Activated CD8-positive, alpha-beta memory T cell treated with anti-CD3 and anti-CD28 coated beads, Interleukin-2, amount 10 ng/mL, durations not matched to agents 7 days and 5 days (primary cell): ENCODE measurements around the gene FBL. TPM values are rescaled to one million over a fixed set of nuclear protein-coding genes. Genes with fewer than 3 reads are reported as not detected.
"Not testable (repeated sequence)": the region's sequence is repeated elsewhere in the genome, so short reads cannot be mapped to it uniquely, and the experiment has no call there.

Experiments
- ATAC-seq: fragments of 150-1000 bp; cut with Tn5 transposase; one replicate; pipeline ENCODE4 v1.10.0; 2021; ENCODE audit warnings: moderate library complexity
- CTCF ChIA-PET: fragments of 350-600 bp; sonication (Branson Sonifier 250); formaldehyde crosslinking; loops from one replicate; lab custom pipeline; 2021; ENCODE audit warnings: antibody characterized with exemption; lab: Charles Lee
- DNase-seq: peaks from one replicate; pipeline ENCODE4 v3.0.0-alpha.2; 2020
- H3K27ac Mint-ChIP-seq: one replicate; pipeline ENCODE4 v1.8.0; 2021; ENCODE audit warnings: mild to moderate bottlenecking, mixed read lengths
- H3K27me3 Mint-ChIP-seq: one replicate; pipeline ENCODE4 v1.8.0; 2021; ENCODE audit warnings: mixed read lengths
- H3K36me3 Mint-ChIP-seq: one replicate; pipeline ENCODE4 v1.8.0; 2021; ENCODE audit warnings: mild to moderate bottlenecking, mixed read lengths
- H3K4me1 Mint-ChIP-seq: one replicate; pipeline ENCODE4 v1.8.0; 2021; ENCODE audit warnings: mixed read lengths
- H3K4me3 Mint-ChIP-seq: one replicate; pipeline ENCODE4 v1.8.0; 2021; ENCODE audit warnings: mild to moderate bottlenecking, moderate library complexity, mixed read lengths
- H3K9me3 Mint-ChIP-seq: one replicate; pipeline ENCODE4 v1.8.0; 2022; ENCODE audit warnings: low read depth, mixed read lengths
- total RNA-seq, 2 experiments: library from RNA; stranded (reverse); gene quantifications; one replicate each; pipeline ENCODE4 v1.2.3, GENCODE V29; 2021

Gene FBL
- total RNA-seq, 2 experiments from 2014 or later, result 374 to 453 TPM

DNA sequence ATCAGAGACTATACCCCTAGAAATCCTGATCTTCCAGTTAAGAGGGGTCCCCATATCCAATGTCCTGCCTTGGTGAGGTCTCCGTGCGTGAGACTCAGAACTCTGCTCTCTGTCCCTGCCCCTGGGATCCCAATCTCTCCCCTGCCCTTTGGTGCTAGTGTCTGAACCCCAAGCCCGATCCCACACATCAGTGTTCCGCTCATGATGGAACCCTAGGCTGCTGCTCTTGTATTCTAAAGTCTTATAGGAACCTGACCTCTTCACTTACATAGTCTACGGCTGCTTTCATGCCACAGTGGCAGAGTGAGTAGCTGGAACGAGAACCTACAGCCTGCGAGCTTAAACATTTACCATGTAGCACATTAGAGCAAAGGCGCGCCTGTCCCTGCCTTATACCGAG, 36.5 kb upstream of the FBL start:
- H3K9me3 Mint-ChIP-seq, DNase-seq, H3K36me3 Mint-ChIP-seq, H3K4me1 Mint-ChIP-seq, H3K27me3 Mint-ChIP-seq, H3K27ac Mint-ChIP-seq, CTCF ChIA-PET, ATAC-seq, H3K4me3 Mint-ChIP-seq: not testable (repeated sequence)

GRCh38 chr19:39881495-39882110, 35.4 kb upstream of the FBL start:
- not testable (repeated sequence) for H3K27ac Mint-ChIP-seq, H3K27me3 Mint-ChIP-seq, H3K36me3 Mint-ChIP-seq, H3K4me3 Mint-ChIP-seq, H3K4me1 Mint-ChIP-seq, H3K9me3 Mint-ChIP-seq
- CTCF ChIA-PET, result interaction anchor here (1.4 kb wide), 1 partner anchor 89 kb away, joined by 8 read pairs; the partner anchor contains the start of gene PSMC4
- DNase-seq (peak; percentile 59), ATAC-seq (peak; percentile 92)

DNA sequence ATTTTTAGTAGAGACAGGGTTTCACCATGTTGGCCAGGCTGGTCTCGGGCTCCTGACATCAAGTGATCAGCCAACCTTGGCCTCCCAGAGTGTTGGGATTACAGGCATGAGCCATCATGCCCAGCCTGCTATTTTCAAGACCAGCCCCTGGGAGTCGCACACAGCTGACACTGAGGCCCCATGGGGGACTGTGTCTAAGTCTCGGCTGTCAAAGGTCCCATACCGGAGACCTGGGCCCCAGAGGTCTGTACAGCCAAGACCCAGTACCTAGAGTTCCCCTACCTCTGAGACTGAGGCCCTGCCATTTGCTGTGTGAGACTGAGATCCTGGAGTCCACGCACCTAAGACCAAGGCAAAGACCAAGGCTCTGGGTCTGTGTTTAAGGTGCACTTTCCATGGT, 34.1 kb upstream of the FBL start:
- H3K36me3 Mint-ChIP-seq, H3K27me3 Mint-ChIP-seq, H3K4me1 Mint-ChIP-seq, ATAC-seq, H3K4me3 Mint-ChIP-seq, H3K9me3 Mint-ChIP-seq, H3K27ac Mint-ChIP-seq, CTCF ChIA-PET, DNase-seq: not testable (repeated sequence)

- CTCF ChIA-PET, H3K27ac Mint-ChIP-seq, H3K4me1 Mint-ChIP-seq, DNase-seq, H3K9me3 Mint-ChIP-seq, H3K27me3 Mint-ChIP-seq, H3K4me3 Mint-ChIP-seq, ATAC-seq, H3K36me3 Mint-ChIP-seq: not testable (repeated sequence)
These were observed 33.6 kb upstream of the FBL start for GRCh38 chr19:39879796-39880195.

- DNase-seq, CTCF ChIA-PET, H3K9me3 Mint-ChIP-seq, H3K27me3 Mint-ChIP-seq, H3K27ac Mint-ChIP-seq, H3K36me3 Mint-ChIP-seq, H3K4me3 Mint-ChIP-seq, H3K4me1 Mint-ChIP-seq, ATAC-seq: not testable (repeated sequence)
These were observed 32.7 kb upstream of the FBL start for GRCh38 chr19:39878866-39879265.

DNA sequence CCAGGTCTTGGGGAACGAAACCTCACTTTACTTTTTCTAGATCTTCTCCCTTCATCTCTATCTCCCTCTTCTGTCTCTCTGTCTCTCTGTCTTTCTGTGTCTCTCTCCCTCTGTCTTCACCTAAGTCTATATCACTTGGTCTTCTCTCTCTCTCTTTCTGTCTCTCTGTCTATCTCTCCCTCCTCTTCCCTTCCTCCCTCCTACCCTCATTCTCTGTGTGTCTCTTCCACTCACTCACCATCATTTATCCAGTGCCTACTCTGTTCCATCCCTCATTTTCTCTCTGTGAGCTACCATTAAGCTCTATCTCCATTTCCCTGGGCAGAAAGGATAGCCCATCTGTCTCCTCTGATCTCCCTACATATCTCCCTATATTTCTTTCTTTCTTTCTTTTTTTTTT, 32.2 kb upstream of the FBL start:
- H3K9me3 Mint-ChIP-seq, result no peaks in the 10 kb centered on the region
- no peaks in the 10 kb centered on the region for H3K4me1 Mint-ChIP-seq
- no peaks in the 10 kb centered on the region for H3K27me3 Mint-ChIP-seq
- ATAC-seq (no peak), DNase-seq (no peak)
- no peak overlapping the region for H3K27ac Mint-ChIP-seq
- CTCF ChIA-PET, result no interaction called here
- no peak overlapping the region for H3K4me3 Mint-ChIP-seq
- H3K36me3 Mint-ChIP-seq, result no peaks in the 10 kb centered on the region

DNA sequence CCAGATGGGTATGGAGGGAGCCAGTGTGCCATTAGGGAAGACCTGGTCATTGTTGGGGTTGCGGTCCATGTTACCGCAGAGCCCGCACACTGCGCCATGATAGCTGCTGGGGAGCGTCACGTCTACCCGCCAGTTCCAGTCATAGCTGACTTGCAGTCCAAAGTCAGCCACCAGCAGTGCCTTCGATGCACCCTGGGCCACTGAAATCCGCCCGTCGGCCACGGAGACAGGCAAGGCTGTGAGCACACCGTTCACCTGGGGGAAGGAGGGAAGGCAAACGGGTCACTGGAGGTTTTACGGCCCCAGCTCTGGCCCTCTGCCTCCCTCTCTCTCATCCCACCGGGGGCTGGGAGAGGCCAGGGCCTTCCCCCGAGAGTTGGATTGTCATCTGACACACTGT, 31.8 kb upstream of the FBL start:
- CTCF ChIA-PET, H3K27me3 Mint-ChIP-seq, H3K36me3 Mint-ChIP-seq, H3K4me3 Mint-ChIP-seq, ATAC-seq, DNase-seq, H3K27ac Mint-ChIP-seq, H3K9me3 Mint-ChIP-seq, H3K4me1 Mint-ChIP-seq: not testable (repeated sequence)

DNA sequence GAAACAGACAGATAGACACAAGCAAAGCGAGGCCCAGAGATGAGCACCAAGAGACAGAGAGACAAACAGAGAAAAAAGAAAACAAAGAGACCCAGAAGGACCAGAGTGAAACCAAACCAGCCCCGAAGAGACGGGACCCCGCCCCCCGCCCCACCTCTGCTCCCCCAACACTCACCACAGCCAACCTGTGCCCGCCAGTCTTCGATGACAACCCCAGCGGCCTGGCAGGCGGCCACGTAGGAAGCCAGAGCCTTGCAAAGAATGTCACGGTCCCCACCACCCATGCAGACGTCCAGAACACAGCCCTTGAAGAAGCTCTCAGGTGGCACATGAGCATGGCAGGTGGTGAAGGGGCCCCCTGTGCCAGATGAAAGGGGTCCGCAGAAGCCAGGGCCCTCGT, 31.3 kb upstream of the FBL start:
- H3K4me3 Mint-ChIP-seq, H3K27me3 Mint-ChIP-seq, H3K4me1 Mint-ChIP-seq, ATAC-seq, H3K36me3 Mint-ChIP-seq, CTCF ChIA-PET, H3K9me3 Mint-ChIP-seq, H3K27ac Mint-ChIP-seq, DNase-seq: not testable (repeated sequence)

GRCh38 chr19:39876486-39876885, 30.3 kb upstream of the FBL start:
- H3K27me3 Mint-ChIP-seq, DNase-seq, ATAC-seq, H3K27ac Mint-ChIP-seq, H3K9me3 Mint-ChIP-seq, H3K4me1 Mint-ChIP-seq, H3K4me3 Mint-ChIP-seq, H3K36me3 Mint-ChIP-seq, CTCF ChIA-PET: not testable (repeated sequence)

DNA sequence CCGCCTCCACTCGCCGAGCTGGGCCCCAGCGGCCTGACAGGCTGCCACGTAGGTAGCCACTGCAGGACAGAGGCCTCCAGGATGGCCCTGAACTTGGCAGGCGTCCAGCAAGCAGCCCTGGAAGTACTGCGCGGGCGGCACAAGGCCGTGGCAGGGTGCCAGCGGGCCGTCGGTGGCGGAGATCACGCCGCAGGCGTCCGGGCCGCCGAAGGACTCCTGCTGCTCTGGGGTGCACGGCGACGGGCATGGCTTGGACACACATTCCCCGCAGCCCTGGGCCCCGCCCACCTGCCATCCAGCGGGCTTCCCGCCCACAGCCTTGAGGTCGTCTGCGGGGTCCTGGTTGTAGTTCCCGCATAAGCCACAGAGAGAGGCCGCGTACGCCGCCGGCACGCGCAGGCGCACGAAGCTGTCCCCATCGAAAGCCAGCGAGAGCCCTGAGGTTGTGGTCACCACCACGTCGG, 29.3 kb upstream of the FBL start:
- CTCF ChIA-PET, H3K36me3 Mint-ChIP-seq, H3K4me3 Mint-ChIP-seq: not testable (repeated sequence)

GRCh38 chr19:39874404-39874803, 28.2 kb upstream of the FBL start:
- Mint-ChIP-seq H3K9me3 (no peaks in the 10 kb centered on the region), H3K27me3 (no peaks in the 10 kb centered on the region), H3K36me3 (no peaks in the 10 kb centered on the region), H3K27ac (no peak overlapping the region), H3K4me3 (no peak overlapping the region), H3K4me1 (no peaks in the 10 kb centered on the region)
- ATAC-seq (no peak), DNase-seq (no peak)
- CTCF ChIA-PET, result interaction anchor here (0.7 kb wide), 1 partner anchor 79 kb away, joined by 3 read pairs; no protein-coding TSS in a partner anchor

More for the DNA sequence above, 29.3 kb upstream of the FBL start:
- H3K27ac Mint-ChIP-seq, DNase-seq, H3K9me3 Mint-ChIP-seq, H3K4me1 Mint-ChIP-seq, ATAC-seq, H3K27me3 Mint-ChIP-seq: not testable (repeated sequence)

GRCh38 chr19:39873385-39873784, 27.2 kb upstream of the FBL start:
- no peaks in the 10 kb centered on the region for H3K4me1 Mint-ChIP-seq
- H3K9me3 Mint-ChIP-seq, result no peaks in the 10 kb centered on the region
- no peak overlapping the region for H3K27ac Mint-ChIP-seq
- CTCF ChIA-PET, result no interaction called here
- DNase-seq (no peak), ATAC-seq (no peak)
- H3K27me3 Mint-ChIP-seq, result no peaks in the 10 kb centered on the region
- H3K4me3 Mint-ChIP-seq, result no peak overlapping the region
- no peaks in the 10 kb centered on the region for H3K36me3 Mint-ChIP-seq

GRCh38 chr19:39871886-39872866, 26.0 kb upstream of the FBL start:
- no peak overlapping the region for H3K4me3 Mint-ChIP-seq
- H3K27ac Mint-ChIP-seq, result no peak overlapping the region
- DNase-seq, result no peak
- no peaks in the 10 kb centered on the region for H3K9me3 Mint-ChIP-seq
- H3K4me1 Mint-ChIP-seq, result no peaks in the 10 kb centered on the region
- no peaks in the 10 kb centered on the region for H3K36me3 Mint-ChIP-seq
- no peak for ATAC-seq
- CTCF ChIA-PET, result no interaction called here
- H3K27me3 Mint-ChIP-seq, result no peaks in the 10 kb centered on the region

DNA sequence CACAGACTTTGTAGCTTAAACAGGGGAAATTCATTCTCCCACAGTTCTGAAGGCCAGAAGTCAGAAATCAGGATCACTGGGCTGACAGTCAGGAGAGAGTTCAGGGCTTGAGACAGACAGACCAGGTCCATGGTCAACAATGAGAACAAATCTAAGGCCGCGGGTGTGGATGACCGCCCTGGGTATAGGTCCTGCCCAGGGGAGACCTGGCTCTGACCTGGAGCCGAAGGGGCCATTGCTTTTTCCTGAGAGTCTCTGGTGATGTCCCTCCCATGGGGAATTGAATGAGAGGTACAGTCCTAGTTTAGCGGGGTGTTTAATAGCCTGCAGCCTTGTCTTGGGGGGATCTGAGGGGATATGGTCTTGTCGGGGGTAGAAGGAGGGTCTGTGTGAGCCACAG, 25.2 kb upstream of the FBL start:
- Mint-ChIP-seq H3K4me1 (no peaks in the 10 kb centered on the region), H3K27me3 (no peaks in the 10 kb centered on the region), H3K36me3 (no peaks in the 10 kb centered on the region), H3K27ac (no peak overlapping the region), H3K4me3 (no peak overlapping the region), H3K9me3 (no peaks in the 10 kb centered on the region)
- ATAC-seq, result no peak
- CTCF ChIA-PET, result no interaction called here
- no peak for DNase-seq
